Fibroblast of lung (primary cell): ENCODE measurements around the gene C16orf92.

Source experiments
- EZH2 ChIP-seq: IDR thresholded peaks from 2 replicates; pipeline ENCODE4 v1.5.1; 2012; ENCODE audit warnings: low read length, control low read depth, mild to moderate bottlenecking; ENCODE audit errors: missing control alignments
- TF ChIP-seq, protein P1 (sequence below), 2 donors: IDR thresholded peaks in 1 of 2; conservative IDR thresholded peaks in 1 of 2; 1 replicate in 1 of 2; 2 replicates in 1 of 2; pipeline ENCODE4 v1.5.1; 2011 to 2012; ENCODE audit warnings: low read length in 2 of 2, control low read depth in 1 of 2, inconsistent platforms in 1 of 2, low read depth in 1 of 2, mild to moderate bottlenecking in 1 of 2

GRCh38 chr16:29975134-29975538, 47.9 kb upstream of the C16orf92 start:
- TF ChIP-seq, protein P1, sequence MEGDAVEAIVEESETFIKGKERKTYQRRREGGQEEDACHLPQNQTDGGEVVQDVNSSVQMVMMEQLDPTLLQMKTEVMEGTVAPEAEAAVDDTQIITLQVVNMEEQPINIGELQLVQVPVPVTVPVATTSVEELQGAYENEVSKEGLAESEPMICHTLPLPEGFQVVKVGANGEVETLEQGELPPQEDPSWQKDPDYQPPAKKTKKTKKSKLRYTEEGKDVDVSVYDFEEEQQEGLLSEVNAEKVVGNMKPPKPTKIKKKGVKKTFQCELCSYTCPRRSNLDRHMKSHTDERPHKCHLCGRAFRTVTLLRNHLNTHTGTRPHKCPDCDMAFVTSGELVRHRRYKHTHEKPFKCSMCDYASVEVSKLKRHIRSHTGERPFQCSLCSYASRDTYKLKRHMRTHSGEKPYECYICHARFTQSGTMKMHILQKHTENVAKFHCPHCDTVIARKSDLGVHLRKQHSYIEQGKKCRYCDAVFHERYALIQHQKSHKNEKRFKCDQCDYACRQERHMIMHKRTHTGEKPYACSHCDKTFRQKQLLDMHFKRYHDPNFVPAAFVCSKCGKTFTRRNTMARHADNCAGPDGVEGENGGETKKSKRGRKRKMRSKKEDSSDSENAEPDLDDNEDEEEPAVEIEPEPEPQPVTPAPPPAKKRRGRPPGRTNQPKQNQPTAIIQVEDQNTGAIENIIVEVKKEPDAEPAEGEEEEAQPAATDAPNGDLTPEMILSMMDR (conservative IDR thresholded peaks at IDR 0.05 in 1 of 2, IDR thresholded peaks at IDR 0.05 in 1 of 2; ENCODE audit: low read depth in 1 of 2, low read length in 2 of 2) = no peak
- TF ChIP-seq EZH2 = no peak
